Midbrain (tissue), 1 donor: ENCODE data around the gene TMEM80.
A peak's percentile ranks its signal among the peaks of the same experiment; 100 is the strongest.
"Not testable (repeated sequence)": the region's sequence is repeated elsewhere in the genome, so short reads cannot be mapped to it uniquely, and the experiment has no call there.

Experiments
- DNase-seq: peaks from one replicate; lab custom pipeline; 2025; lab: John Stamatoyannopoulos, UW

Gene TMEM80

DNA sequence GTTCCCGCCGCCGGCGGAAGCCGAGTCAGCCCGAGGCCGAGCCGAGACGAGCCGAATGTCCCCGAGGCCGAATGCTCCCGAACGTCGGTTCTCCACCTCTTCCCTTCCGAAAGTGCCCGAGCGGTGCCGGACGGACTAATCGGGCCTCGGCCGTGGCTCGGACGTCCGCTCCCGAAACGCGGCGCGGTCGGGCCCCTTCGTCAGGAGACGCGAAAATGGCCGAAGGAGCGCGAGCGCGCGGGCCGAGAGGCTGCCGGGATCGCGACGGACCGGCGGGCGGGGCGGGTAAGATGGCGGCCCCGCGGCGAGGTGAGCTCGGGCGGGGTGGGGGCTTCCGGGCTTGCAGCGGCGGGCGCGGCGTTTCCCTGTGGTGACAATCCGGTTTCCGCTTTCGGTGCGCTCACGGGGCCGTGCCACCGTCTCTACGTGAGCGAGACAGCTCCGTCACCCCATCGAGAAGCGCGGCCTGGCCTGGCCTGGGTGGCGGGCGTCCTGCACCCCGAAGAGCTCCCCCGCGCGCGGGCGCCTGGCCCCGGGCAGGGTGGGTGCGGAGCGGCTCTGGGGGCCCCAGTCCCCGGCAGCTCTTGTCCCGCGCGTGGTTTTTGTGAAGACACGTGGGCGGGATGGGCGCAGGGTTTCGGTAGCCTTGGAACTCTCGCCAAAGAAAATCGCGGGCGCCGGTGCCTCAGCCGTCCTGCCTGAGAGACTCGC is at the start of gene TMEM80:
Gene TMEM80, plus strand, starts transcription at position 279 of the 711 bp plus-strand sequence. Its CDS starts 12 bp downstream, at position 291.
- peak; percentile 98 for DNase-seq

DNA sequence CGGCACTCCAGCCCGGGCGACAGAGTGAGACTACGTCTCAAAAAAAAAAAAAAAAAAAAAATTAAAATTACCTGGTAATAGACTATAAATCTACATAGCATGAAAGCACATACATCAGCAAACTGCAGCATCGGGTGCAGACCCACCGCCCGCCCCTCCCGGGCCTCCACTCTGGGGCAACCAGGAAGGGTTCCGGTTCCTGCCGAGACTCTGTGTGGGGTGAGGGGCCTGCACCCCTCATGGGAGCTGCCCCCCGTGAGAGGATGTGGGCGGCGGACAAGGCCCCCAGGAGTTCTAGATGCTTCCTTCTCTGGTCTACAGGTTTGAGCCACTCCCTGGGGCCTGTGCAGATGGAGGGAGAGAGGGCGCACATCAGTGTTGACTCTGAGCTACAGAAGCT is 49.4 kb upstream of the TMEM80 start:
- DNase-seq = no peak

DNA sequence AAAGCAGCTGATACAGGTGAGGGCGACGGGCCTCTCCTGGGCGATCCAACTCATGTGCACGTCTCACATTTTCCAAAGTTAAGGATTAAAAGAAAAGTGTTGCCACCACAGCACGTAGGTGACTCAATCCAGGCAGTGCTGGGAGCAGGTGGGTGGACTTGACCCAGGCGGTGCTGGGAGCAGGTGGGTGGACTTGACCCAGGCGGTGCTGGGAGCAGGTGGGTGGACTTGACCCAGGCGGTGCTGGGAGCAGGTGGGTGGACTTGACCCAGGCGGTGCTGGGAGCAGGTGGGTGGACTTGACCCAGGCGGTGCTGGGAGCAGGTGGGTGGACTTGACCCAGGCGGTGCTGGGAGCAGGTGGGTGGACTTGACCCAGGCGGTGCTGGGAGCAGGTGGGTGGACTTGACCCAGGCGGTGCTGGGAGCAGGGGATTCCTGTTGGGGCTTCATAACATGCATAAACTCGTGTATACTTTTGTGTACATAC is 47.9 kb upstream of the TMEM80 start:
- DNase-seq = not testable (repeated sequence)

DNA sequence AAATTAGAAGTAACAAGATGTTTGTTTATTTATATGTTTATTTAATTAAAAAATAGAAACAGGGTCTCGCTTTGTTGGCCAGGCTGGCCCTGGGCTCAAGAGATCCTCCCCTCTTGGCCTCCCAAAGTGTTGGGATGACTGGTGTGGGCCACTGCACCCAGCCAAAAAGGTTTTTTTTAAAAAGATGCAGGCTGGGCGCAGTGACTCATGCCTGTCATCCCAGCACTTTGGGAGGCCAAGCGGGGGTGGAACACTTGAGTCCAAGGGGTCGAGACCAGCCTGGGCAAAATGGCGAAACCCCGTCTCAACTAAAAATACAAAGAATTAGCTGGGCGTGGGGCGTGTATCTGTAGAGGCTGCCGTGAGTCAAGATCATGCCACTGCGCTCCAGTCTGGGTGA is 45.1 kb upstream of the TMEM80 start:
- DNase-seq = no peak

DNA sequence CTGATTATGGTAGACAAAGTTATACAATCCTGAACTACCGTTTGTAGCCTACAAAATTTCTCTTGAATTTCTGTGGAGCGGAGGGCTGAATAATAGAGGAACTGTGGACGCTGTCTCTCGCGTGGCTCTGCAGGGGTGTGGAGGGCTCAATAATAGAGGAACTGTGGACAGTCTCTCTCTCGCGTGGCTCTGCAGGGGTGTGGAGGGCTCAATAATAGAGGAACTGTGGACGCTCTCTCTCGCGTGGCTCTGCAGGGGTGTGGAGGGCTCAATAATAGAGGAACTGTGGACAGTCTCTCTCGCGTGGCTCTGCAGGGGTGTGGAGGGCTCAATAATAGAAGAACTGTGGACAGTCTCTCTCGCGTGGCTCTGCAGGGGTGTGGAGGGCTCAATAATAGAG is 42.5 kb upstream of the TMEM80 start:
- not testable (repeated sequence) for DNase-seq

DNA sequence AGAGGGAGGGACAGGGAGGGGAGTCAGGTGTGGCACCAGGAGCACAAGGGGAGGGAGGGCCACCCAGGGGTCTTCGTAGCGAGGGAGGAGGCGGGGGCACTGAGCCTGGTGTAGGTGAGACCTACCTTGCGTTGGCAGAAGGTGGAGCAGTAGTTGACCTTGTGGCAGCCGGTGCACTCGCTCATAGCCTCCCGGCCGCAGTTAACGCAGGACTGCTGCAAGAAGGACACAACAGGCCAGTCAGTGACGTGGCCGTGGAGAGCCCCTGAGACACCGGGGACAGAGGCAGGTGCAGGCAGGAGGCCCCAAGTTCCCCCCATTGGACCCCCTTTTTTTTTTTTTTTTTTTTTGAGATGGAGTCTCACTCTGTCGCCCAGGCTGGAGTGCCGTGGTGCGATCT is 41.8 kb upstream of the TMEM80 start:
- DNase-seq = no peak

- DNase-seq = not testable (repeated sequence)
Observed at GRCh38 chr11:654444-654843, 41.2 kb upstream of the TMEM80 start.

DNA sequence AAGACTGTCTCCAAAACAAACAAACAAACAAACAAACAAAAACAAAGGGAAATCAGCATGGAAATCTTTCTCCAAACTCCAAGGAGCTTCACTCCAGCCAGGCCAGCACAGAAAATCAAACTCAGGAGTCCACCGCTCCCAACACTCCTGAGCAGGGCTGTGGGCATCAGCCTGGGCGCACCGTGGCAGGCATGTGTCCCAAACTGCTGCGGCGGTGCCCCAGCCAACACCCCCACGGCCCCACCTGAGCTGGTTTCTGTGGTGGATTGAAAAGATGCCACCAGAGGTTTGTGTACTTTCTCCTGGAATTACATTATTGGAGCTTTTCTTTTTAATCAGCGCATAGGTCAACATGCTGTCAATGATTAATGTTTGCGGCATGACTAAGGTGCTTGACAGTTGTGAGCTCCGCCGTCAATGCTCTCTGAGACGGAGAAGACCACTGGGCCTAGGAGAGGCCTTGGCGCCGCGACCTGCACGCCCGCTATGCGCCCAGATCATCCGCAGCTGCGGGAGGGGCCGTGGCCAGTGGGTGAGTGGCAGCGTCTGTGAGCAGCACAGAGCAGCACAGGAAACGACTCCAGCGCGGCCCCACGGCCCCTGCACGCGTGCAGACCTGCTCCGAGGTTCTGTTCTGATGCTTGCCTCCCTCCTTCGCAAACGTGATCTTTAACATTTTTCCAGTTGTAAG is 40.4 kb upstream of the TMEM80 start:
- DNase-seq = no peak

GRCh38 chr11:656426-656825 is 39.2 kb upstream of the TMEM80 start:
- DNase-seq = no peak

GRCh38 chr11:656866-657265 is 38.8 kb upstream of the TMEM80 start:
- no peak for DNase-seq

GRCh38 chr11:657691-658126 is 37.9 kb upstream of the TMEM80 start:
- DNase-seq = no peak

- no peak for DNase-seq
Observed at GRCh38 chr11:659532-660085, 36.0 kb upstream of the TMEM80 start.

GRCh38 chr11:660281-660680 is 35.3 kb upstream of the TMEM80 start:
- no peak for DNase-seq

GRCh38 chr11:660681-661444 is 34.8 kb upstream of the TMEM80 start:
- no peak for DNase-seq

GRCh38 chr11:662689-663274 is 32.8 kb upstream of the TMEM80 start:
- DNase-seq = peak; percentile 78

DNA sequence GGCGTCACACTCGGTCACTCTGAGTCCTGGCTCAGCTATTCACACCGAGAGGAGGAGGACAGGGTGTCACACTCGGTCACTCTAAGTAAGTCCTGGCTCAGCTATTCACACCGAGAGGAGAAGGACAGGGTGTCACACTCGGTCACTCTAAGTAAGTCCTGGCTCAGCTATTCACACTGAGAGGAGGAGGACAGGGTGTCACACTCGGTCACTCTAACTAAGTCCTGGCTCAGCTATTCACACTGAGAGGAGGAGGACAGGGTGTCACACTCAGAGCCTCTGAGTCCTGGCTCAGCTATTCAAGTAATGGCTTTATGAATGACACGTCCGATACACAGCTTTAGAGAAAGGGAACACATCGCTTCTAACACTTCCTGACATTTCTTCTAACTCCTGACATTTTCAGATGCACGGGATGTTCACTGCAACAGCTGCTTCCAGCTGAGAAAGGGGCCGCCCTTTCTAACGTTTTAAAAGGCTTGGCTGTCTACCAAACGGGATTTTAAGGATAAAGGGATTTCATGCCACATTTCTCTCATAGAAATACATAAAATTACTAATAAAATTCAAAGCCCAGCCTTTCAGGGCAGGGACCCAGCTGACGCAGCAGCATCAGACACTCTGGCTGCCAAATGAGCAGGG is 30.4 kb upstream of the TMEM80 start:
- DNase-seq = peak; percentile 6

- DNase-seq = no peak
Observed at GRCh38 chr11:665704-666281, 29.8 kb upstream of the TMEM80 start.

GRCh38 chr11:673866-674265 is 21.8 kb upstream of the TMEM80 start:
- DNase-seq = no peak

- no peak for DNase-seq
Observed at GRCh38 chr11:674406-674805, 21.2 kb upstream of the TMEM80 start.

- DNase-seq = no peak
Observed at GRCh38 chr11:678297-678696, 17.3 kb upstream of the TMEM80 start.
